Rectal smooth muscle tissue (tissue), 1 donor: ENCODE measurements around the gene HPCAL1.
"Not testable (repeated sequence)": the region's sequence is repeated elsewhere in the genome, so short reads cannot be mapped to it uniquely, and the experiment has no call there.

Experiments
- H3K27ac ChIP-seq: one replicate; pipeline ENCODE4 v1.7.0; 2013; ENCODE audit warnings: low read depth, low read length, inconsistent platforms
- H3K27me3 ChIP-seq: one replicate; pipeline ENCODE4 v1.7.0; 2013; ENCODE audit warnings: low read length; ENCODE audit not compliant: control insufficient read depth, insufficient read depth
- H3K36me3 ChIP-seq: one replicate; pipeline ENCODE4 v1.7.0; 2013; ENCODE audit warnings: low read length; ENCODE audit not compliant: control insufficient read depth, insufficient read depth
- H3K4me1 ChIP-seq: one replicate; pipeline ENCODE4 v1.7.0; 2013; ENCODE audit warnings: low read length; ENCODE audit not compliant: control insufficient read depth, insufficient read depth
- H3K4me3 ChIP-seq: one replicate; pipeline ENCODE4 v1.7.0; 2013; ENCODE audit warnings: low read length
- H3K9ac ChIP-seq: one replicate; pipeline ENCODE4 v1.7.0; 2013; ENCODE audit warnings: low read length

The HPCAL1 gene

GRCh38 chr2:10292033-10292432, 10.7 kb upstream of the HPCAL1 start:
- no peaks in the 10 kb centered on the region for H3K27me3 ChIP-seq

DNA sequence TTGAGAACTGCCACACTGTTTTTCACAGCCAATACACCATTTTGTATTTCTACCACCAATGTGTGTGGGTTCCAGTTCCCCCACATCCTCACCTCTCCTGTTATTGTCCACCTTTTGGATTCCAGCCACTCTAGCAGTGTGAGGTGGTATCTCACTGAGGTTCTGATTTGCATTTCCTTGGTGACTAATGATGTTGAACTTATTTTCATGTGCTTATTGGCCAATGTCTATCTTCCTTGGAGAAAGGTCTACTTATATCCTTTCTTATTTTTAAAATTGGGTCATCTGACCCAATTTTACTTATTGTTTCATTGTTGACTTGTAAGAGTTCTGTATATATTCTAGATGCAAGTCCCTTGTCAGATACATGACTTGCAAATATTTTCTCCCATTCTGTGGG, 9.1 kb upstream of the HPCAL1 start:
- Histone ChIP-seq H3K9ac (no peak overlapping the region), H3K4me1 (no peaks in the 10 kb centered on the region), H3K4me3 (no peak overlapping the region), H3K27ac (no peak overlapping the region), H3K27me3 (no peaks in the 10 kb centered on the region), H3K36me3 (no peaks in the 10 kb centered on the region)

More at GRCh38 chr2:10292033-10292432, 10.7 kb upstream of the HPCAL1 start:
- Histone ChIP-seq H3K4me3 (no peak overlapping the region), H3K4me1 (no peaks in the 10 kb centered on the region), H3K27ac (no peak overlapping the region), H3K36me3 (no peaks in the 10 kb centered on the region), H3K9ac (no peak overlapping the region)

DNA sequence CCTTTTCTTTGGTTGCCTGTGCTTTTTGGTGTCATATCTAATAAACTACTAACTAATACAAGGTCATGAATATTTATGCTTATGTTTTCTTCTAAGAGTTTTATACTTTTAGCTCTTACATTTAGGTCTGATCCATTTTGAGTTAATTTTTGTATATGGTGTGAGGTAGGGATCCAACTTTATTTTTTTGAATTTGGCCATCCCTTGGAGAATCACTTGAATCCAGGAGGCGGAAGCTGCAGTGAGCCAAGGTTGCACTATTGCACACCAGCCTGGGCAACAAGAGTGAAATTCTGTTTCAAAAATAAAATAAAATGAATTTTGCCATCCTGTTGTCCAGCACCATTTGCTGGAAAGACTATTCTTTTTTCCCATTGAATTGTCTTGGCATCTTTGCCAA, 8.6 kb upstream of the HPCAL1 start:
- H3K27me3 ChIP-seq: no peaks in the 10 kb centered on the region
- no peak overlapping the region for H3K9ac ChIP-seq
- H3K4me3 ChIP-seq: no peak overlapping the region
- no peak overlapping the region for H3K27ac ChIP-seq
- H3K36me3 ChIP-seq: no peaks in the 10 kb centered on the region
- no peaks in the 10 kb centered on the region for H3K4me1 ChIP-seq

- H3K4me3 ChIP-seq, H3K4me1 ChIP-seq, H3K36me3 ChIP-seq, H3K27me3 ChIP-seq, H3K27ac ChIP-seq, H3K9ac ChIP-seq: not testable (repeated sequence)
These were observed 7.1 kb upstream of the HPCAL1 start for GRCh38 chr2:10295649-10296048.

- H3K27me3 ChIP-seq: no peaks in the 10 kb centered on the region
- H3K36me3 ChIP-seq: no peaks in the 10 kb centered on the region
- no peak overlapping the region for H3K27ac ChIP-seq
- no peak overlapping the region for H3K4me3 ChIP-seq
- no peaks in the 10 kb centered on the region for H3K4me1 ChIP-seq
- H3K9ac ChIP-seq: no peak overlapping the region
These were observed 6.6 kb upstream of the HPCAL1 start for GRCh38 chr2:10296142-10296541.

GRCh38 chr2:10297191-10297830, 5.4 kb upstream of the HPCAL1 start:
- H3K9ac ChIP-seq: no peak overlapping the region
- H3K4me1 ChIP-seq: peaks cover 2% of the 10 kb centered on the region
- no peaks in the 10 kb centered on the region for H3K36me3 ChIP-seq
- H3K27ac ChIP-seq: no peak overlapping the region
- H3K4me3 ChIP-seq: no peak overlapping the region
- no peaks in the 10 kb centered on the region for H3K27me3 ChIP-seq

DNA sequence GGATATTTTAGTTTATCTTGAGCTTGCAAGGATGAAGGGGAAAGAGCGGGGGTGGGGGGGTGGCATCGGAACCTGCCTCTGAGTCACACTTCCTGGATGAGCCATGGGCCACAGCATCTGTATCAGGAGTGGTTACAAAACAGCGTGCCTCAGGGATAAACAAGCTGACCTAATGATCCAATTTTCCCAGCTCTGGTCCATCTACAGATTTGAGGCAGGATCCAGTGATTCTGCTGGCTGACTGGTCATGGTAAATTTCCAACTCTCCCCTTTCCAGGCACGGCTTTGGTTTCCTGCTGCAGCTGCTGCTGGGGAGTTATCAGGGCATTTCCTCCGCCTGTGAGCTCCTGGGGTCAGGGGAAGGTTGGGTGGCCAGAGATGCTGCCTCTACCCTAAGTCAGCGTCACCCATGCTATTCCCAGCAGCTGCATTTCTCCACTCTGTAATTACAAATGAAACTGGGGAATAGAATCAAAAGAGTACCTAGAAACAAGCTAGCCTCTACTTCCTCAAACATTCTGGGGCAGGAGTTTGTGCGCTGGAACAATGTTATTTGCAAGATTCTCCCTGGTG, 4.7 kb upstream of the HPCAL1 start:
- H3K27ac ChIP-seq: no peak overlapping the region
- peaks cover 2% of the 10 kb centered on the region for H3K4me1 ChIP-seq
- H3K27me3 ChIP-seq: no peaks in the 10 kb centered on the region
- H3K9ac ChIP-seq: no peak overlapping the region
- H3K36me3 ChIP-seq: no peaks in the 10 kb centered on the region
- H3K4me3 ChIP-seq: no peak overlapping the region

DNA sequence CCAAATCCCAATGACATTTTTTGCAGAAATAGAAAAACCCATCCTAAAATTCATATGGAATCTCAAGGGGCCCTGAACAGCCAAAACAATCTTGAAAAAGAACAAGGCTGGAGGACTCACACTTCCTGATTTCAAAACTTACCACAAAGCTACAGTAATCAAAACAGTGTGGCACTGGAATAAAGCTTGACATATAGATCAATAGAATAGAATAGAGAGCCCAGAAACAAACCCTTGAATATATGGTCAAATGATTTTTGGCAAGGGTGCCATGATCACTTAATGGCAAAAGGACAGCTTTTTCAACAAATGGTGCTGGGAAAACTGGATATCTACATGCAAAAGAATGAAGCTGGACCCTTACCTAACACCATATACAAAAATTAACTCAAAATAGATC, 3.9 kb upstream of the HPCAL1 start:
- not testable (repeated sequence) for H3K27ac ChIP-seq, H3K4me3 ChIP-seq, H3K36me3 ChIP-seq, H3K4me1 ChIP-seq, H3K9ac ChIP-seq, H3K27me3 ChIP-seq

- H3K27ac ChIP-seq: no peak overlapping the region
- H3K4me1 ChIP-seq: peaks cover 9% of the 10 kb centered on the region
- no peaks in the 10 kb centered on the region for H3K27me3 ChIP-seq
- no peaks in the 10 kb centered on the region for H3K36me3 ChIP-seq
- no peak overlapping the region for H3K9ac ChIP-seq
- no peak overlapping the region for H3K4me3 ChIP-seq
These were observed 2.3 kb upstream of the HPCAL1 start for GRCh38 chr2:10300328-10300920.

DNA sequence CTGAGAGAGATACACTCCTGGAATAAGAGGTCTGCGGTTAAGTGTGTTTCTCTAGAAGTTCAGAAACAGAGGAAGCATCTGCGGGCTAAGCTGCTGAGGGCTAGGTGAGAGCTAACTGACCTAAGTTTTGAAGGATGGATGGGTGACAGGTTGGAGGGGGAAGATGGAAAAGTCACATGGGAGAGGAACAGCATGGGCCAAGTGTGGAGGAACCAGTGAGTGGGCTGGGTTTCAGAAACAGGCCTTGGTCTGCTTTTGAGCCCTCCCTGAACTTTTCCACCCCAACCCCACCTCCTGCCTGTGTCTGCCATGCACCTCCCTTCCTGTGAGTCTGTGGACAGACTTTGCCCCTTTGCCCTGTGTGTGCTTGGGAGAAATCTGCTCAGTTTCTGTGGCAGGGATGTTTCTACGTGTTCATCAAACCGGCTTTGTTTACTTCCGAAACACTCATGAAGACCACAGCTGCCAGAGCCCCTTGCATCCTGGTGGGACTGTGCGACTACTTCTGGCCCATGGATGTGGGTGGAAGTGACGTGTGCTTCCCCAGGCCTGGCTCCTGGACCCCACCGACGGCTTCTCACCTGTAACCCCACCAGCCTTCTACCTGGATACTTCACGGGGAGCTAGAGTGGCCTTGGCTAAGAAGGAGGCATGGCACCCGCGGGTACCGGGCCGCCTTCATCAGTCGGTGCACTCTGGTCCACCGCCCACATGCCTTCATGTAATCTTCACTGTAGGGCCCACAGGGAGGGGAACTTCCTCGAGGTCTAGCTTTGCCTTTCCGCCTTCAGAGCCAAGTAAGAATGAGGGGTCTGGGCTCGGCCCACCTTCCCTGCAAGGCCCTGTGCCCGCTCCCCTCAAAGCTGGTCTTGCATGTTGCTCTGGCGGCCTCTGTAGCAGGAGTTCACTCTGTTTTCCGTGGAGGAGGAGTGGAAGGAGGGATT, 1.4 kb upstream of the HPCAL1 start:
- Histone ChIP-seq H3K27me3 (no peaks in the 10 kb centered on the region), H3K36me3 (no peaks in the 10 kb centered on the region), H3K4me1 (peaks cover 9% of the 10 kb centered on the region), H3K27ac (no peak overlapping the region), H3K9ac (no peak overlapping the region), H3K4me3 (no peak overlapping the region)

DNA sequence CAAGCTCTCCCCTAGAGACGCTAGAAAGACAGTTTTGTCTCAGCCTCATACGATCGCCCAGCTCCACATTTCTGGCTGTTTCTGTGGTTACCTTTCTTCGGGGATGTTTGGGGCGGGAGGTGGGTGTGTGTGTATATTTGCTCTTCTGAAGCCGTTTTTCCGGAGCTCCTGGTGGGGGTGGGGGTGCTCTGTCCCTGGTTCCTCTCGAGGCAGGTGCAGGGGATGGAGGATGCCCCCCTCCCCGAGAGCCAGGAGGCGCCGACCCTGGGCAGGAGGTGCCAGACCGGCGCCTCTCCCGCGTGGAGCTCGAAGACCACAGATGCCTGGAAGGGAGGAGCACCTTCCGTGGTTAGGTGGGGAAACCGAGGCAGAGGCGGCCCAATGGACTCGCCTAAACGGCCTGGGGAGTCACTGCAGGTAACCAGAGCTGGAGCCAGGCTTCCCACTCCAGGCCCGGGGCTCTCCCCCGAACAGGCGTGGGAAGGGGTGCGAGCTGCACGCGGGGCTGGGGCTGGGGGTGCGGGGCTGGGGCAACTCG, 694 bp upstream of the HPCAL1 start:
- Histone ChIP-seq H3K27ac (peak overlapping the region; percentile 63), H3K9ac (peak overlapping the region; percentile 57), H3K27me3 (no peaks in the 10 kb centered on the region), H3K36me3 (no peaks in the 10 kb centered on the region), H3K4me1 (peaks cover 9% of the 10 kb centered on the region), H3K4me3 (peak overlapping the region; percentile 66)

- Histone ChIP-seq H3K4me3 (peak overlapping the region; percentile 72), H3K9ac (peak overlapping the region; percentile 4), H3K27ac (peak overlapping the region; percentile 59), H3K4me1 (peaks cover 9% of the 10 kb centered on the region), H3K27me3 (no peaks in the 10 kb centered on the region), H3K36me3 (no peaks in the 10 kb centered on the region)
These were observed 533 bp downstream of the HPCAL1 start for GRCh38 chr2:10303181-10303693.
